Measurements from ENCODE around the gene TRAPPC10. TPM values are rescaled to one million over a fixed set of nuclear protein-coding genes. Genes with fewer than 3 reads are reported as not detected.

TRAPPC10 gene
- total RNA-seq, 3 donors from 2014 or later (not counting 1 experiment from before 2014, with no cell fraction given): 187 to 232 (median 213) TPM

DNA sequence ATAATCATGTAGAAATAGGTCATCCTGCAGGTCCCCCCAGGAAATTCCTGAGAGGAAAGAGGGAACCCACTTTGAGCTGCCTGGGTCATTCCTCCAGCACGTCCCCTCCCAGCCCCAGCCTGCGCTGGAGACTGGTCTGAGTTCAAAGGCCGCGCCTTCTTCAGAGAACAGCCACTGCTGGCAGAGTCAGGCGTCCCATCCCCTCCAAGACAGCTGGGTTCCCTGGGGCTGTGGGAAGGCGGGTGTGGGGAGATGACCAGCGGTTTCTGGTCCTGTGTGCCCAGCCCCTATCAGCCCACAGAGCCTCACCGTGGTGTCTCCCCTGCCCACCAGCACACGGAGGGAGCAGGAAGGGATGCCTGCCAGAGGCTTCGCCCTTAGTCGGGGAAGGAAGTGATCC, 18.0 kb upstream of the TRAPPC10 start:
- no peak for ATAC-seq
- Mint-ChIP-seq H3K27me3 (ENCODE audit: low read depth in 2 of 2) (peaks cover 0 to 2% of the 10 kb centered on the region in 2 donors), H3K36me3 (no peaks in the 10 kb centered on the region), H3K4me1 (no peaks in the 10 kb centered on the region), H3K4me3 (no peak overlapping the region), H3K9me3 (no peaks in the 10 kb centered on the region), H3K27ac (no peak overlapping the region)
- H3K27me3 ChIP-seq (ENCODE audit: control insufficient read depth, insufficient read depth, low read length): no peaks in the 10 kb centered on the region
- TF ChIP-seq, protein P1, sequence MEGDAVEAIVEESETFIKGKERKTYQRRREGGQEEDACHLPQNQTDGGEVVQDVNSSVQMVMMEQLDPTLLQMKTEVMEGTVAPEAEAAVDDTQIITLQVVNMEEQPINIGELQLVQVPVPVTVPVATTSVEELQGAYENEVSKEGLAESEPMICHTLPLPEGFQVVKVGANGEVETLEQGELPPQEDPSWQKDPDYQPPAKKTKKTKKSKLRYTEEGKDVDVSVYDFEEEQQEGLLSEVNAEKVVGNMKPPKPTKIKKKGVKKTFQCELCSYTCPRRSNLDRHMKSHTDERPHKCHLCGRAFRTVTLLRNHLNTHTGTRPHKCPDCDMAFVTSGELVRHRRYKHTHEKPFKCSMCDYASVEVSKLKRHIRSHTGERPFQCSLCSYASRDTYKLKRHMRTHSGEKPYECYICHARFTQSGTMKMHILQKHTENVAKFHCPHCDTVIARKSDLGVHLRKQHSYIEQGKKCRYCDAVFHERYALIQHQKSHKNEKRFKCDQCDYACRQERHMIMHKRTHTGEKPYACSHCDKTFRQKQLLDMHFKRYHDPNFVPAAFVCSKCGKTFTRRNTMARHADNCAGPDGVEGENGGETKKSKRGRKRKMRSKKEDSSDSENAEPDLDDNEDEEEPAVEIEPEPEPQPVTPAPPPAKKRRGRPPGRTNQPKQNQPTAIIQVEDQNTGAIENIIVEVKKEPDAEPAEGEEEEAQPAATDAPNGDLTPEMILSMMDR (IDR thresholded peaks at IDR 0.05): no peak
- no peak overlapping the region for H3K4me3 ChIP-seq (ENCODE audit: low read length)
- no peaks in the 10 kb centered on the region for H3K9me3 ChIP-seq (ENCODE audit: control insufficient read depth, insufficient read depth, low read length)
- whole genome bisulfite sequencing (ENCODE audit: insufficient coverage): 65% methylated on average over 10 of the region's 11 CpGs
- no peaks in the 10 kb centered on the region for H3K36me3 ChIP-seq (ENCODE audit: control insufficient read depth, insufficient read depth, low read length)
- intact Hi-C loops (cut with micrococcal nuclease): loop anchor here (10.0 kb wide), 1 partner anchor 61 kb away; no protein-coding TSS in a partner anchor
- no peak overlapping the region for H3K27ac ChIP-seq (ENCODE audit: low read length)
- DNase-seq: no peak
- no peaks in the 10 kb centered on the region for H3K4me1 ChIP-seq (ENCODE audit: control insufficient read depth, insufficient read depth, low read length)

DNA sequence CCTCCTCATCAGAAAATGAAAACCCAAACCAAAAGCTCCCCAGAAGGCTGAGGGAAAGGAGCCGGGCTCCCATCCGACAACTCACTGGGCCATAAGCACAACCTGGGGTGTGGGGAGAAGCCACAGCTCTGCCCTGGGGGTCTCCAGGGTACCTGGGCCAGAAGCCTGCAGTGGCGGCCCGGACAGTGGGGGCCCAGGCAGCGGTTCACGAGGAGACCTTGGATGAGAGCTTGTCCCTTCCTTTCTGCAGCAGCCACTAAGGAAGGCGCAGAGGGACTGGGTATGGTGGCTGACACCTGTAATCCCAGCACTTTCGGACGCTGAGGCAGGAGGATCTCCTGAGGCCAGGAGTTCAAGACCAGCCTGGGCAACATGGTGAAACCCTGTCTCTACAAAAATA, 17.5 kb upstream of the TRAPPC10 start:
- ATAC-seq (no peak), DNase-seq (no peak)
- Histone ChIP-seq H3K36me3 (ENCODE audit: control insufficient read depth, insufficient read depth, low read length) (no peaks in the 10 kb centered on the region), H3K27ac (ENCODE audit: low read length) (no peak overlapping the region), H3K4me1 (ENCODE audit: control insufficient read depth, insufficient read depth, low read length) (no peaks in the 10 kb centered on the region), H3K4me3 (ENCODE audit: low read length) (no peak overlapping the region), H3K9me3 (ENCODE audit: control insufficient read depth, insufficient read depth, low read length) (no peaks in the 10 kb centered on the region), H3K27me3 (ENCODE audit: control insufficient read depth, insufficient read depth, low read length) (no peaks in the 10 kb centered on the region)
- Mint-ChIP-seq H3K4me3 (no peak overlapping the region), H3K27me3 (ENCODE audit: low read depth in 2 of 2) (peaks cover 0 to 2% of the 10 kb centered on the region in 2 donors), H3K4me1 (no peaks in the 10 kb centered on the region), H3K9me3 (no peaks in the 10 kb centered on the region), H3K27ac (no peak overlapping the region), H3K36me3 (no peaks in the 10 kb centered on the region)
- TF ChIP-seq, protein P1 (IDR thresholded peaks at IDR 0.05): no peak
- intact Hi-C loops (cut with micrococcal nuclease): loop anchor here (10.0 kb wide), 1 partner anchor 60 kb away; no protein-coding TSS in a partner anchor
- WGBS (ENCODE audit: insufficient coverage): 90% methylated on average over 9 of the region's 9 CpGs

DNA sequence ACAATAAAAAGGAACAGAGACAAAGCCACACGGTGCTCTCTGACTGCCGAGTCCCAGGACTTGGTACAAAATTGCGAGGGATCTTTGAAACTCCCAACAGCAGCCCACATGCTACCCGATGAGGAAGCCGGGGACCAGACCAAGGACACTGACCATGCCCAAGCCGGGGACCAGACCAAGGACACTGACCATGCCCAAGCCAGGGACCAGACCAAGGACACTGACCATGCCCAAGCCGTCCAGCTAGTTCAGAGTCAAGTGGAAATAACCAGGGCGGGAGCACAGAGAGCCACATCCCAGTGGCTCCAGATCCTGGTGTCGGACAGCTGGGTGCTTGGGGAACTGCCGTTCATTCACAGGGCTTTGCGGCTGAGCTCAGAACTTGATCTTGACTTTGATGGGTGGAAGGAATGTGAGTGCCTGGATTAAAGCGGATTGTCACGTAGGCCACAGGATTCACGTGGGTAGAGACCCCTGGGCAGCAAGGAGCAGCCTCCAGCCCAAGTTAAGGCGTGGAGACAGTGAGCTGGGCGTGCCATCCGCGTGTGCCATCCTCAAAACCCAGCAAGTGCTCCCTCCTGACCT, 16.5 kb upstream of the TRAPPC10 start:
- 84% methylated on average over 18 of the region's 18 CpGs for WGBS (ENCODE audit: insufficient coverage)
- intact Hi-C loops (cut with micrococcal nuclease): loop anchor here (10.0 kb wide), 1 partner anchor 59 kb away; no protein-coding TSS in a partner anchor
- no peak overlapping the region for H3K27ac ChIP-seq (ENCODE audit: low read length)
- no peaks in the 10 kb centered on the region for H3K36me3 ChIP-seq (ENCODE audit: control insufficient read depth, insufficient read depth, low read length)
- H3K4me3 ChIP-seq (ENCODE audit: low read length): no peak overlapping the region
- no peaks in the 10 kb centered on the region for H3K4me1 ChIP-seq (ENCODE audit: control insufficient read depth, insufficient read depth, low read length)
- H3K4me1 Mint-ChIP-seq: no peaks in the 10 kb centered on the region
- TF ChIP-seq, protein P1 (IDR thresholded peaks at IDR 0.05): no peak
- no peaks in the 10 kb centered on the region for H3K27me3 ChIP-seq (ENCODE audit: control insufficient read depth, insufficient read depth, low read length)
- ATAC-seq (no peak), DNase-seq (no peak)
- no peak overlapping the region for H3K4me3 Mint-ChIP-seq
- peaks cover 0 to 2% of the 10 kb centered on the region in 2 donors for H3K27me3 Mint-ChIP-seq (ENCODE audit: low read depth in 2 of 2)
- no peaks in the 10 kb centered on the region for H3K9me3 Mint-ChIP-seq
- no peaks in the 10 kb centered on the region for H3K9me3 ChIP-seq (ENCODE audit: control insufficient read depth, insufficient read depth, low read length)
- H3K36me3 Mint-ChIP-seq: no peaks in the 10 kb centered on the region
- no peak overlapping the region for H3K27ac Mint-ChIP-seq
